HT-29 (cell line): ENCODE measurements around the gene ADAMTSL2. TPM values are rescaled to one million over a fixed set of nuclear protein-coding genes. Genes with fewer than 3 reads are reported as not detected.
"Not testable (repeated sequence)": the region's sequence is repeated elsewhere in the genome, so short reads cannot be mapped to it uniquely, and the experiment has no call there.

Source experiments
- DNase-seq: peaks from one replicate; pipeline ENCODE4 v3.0.0-alpha.2; 2015; ENCODE audit warnings: low spot score
- total RNA-seq: library from RNA; depleted of rRNA; stranded (reverse); fragments of >200 nt; shearing (Covaris generic); gene quantifications from 2 replicates; pipeline ENCODE4 v1.2.3, GENCODE V29; 2014

Gene ADAMTSL2
- total RNA-seq, 1 experiment from 2014 or later = 0.25 TPM

DNA sequence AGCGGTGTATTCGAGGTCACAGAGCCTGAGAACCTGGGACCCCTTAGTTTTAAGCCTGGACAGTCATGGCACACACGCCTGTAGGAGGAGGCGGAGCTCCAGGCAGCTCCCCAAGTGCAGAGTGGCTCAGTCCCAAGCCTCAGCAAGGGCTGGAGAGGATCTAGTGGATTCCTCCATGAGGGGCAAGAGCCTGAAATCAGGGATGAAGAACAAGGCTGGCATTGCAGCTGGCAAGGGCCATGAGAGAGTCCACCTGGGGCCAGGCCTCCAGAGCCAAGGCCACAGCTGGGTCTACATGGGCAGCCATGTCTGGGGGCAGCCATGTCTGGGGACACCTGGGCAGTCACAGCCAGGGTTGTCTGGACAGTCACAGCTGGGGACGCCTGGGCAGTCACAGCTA lies 21.9 kb downstream of the ADAMTSL2 start:
- DNase-seq = no peak

- DNase-seq = no peak
These were observed 23.1 kb downstream of the ADAMTSL2 start for GRCh38 chr9:133557581-133557980.

GRCh38 chr9:133558191-133559126 lies 24.0 kb downstream of the ADAMTSL2 start:
- no peak for DNase-seq

DNA sequence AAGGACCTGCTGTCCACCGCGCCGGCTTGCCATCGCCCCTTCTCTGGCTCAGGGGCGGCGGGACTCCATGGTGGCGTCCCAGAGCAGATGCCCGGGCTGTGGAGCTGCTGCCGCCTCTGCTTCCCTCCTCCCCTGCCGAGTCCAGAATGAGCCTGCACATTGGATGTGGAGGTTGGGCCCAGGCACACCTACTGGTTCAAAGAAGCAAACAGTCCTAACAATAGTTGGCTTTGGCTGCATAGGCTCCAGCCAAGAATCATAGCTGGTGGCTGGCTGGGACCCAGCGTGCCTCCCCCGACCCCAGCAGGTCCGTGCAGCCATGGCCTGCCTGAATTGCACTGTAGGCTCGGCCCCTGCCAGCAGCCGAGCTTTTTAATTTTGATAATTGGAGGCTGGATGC lies 25.8 kb downstream of the ADAMTSL2 start:
- DNase-seq = no peak

DNA sequence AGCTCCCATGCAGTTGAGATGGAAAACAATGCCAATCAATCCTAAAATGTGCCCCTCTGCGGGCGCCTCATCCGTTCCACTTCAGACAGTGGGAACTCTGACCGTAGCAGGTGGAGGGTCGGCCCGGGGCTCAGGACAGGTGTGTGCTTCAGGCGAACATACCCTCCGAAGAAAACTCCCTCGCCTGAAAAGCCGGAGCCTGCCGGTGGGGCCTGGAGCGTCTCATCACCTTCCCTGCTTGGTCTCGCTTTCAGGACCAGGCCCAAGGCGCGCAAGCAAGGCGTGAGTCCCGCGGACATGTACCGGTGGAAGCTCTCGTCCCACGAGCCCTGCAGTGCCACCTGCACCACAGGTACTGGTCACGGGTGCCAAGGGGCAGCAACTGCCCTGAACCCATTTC lies 26.4 kb downstream of the ADAMTSL2 start:
- DNase-seq = no peak

DNA sequence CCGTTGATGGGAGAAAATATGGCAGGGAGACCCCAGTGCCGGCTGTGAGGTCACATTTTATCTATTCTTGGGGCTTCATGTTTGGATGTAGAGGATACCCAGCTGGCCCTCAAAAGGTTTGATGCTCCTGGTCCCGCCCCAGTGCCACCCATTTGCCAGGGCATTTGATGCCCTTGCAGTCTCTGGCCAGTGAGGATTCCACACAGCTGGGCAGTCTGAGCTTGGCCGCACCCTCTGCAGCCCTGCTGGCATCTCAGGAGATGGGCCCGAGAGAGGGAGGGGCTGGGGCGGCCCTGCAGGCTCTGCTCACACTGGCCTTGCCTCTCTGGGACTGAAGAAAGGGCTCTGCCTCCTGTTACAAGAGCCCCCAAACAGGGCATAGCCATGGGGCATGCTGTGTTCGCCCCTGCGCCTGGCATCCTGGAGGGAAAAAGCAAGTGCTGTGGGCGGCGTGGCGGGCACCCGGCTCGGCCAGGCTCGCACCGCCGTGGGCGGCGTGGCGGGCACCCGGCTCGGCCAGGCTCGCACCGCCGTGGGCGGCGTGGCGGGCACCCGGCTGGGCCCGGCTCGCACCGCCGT lies 27.6 kb downstream of the ADAMTSL2 start:
- no peak for DNase-seq

DNA sequence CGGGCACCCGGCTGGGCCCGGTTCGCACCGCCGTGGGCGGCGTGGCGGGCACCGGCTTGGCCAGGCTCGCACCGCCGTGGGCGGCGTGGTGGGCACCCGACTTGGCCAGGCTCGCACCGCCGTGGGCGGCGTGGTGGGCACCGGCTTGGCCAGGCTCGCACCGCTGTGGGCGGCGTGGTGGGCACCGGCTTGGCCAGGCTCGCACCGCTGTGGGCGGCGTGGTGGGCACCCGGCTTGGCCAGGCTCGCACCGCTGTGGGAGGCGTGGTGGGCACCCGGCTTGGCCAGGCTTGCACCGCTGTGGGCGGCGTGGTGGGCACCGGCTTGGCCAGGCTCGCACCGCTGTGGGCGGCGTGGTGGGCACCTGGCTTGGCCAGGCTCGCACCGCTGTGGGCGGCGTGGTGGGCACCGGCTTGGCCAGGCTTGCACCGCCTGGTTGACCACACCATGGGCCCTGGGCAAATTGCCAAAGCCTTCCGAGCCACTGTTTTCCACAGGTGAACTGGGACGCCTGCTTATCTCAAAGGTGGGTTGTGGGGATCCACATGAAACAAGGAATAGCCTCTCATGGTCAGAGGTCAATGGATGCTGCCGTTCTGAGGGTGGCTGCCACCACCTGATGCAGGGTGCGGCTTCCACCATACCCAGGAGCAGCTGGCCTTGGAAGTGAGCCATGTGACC lies 28.2 kb downstream of the ADAMTSL2 start:
- no peak for DNase-seq

- peak; percentile 23 for DNase-seq
These were observed 28.8 kb downstream of the ADAMTSL2 start for GRCh38 chr9:133563291-133563796.

DNA sequence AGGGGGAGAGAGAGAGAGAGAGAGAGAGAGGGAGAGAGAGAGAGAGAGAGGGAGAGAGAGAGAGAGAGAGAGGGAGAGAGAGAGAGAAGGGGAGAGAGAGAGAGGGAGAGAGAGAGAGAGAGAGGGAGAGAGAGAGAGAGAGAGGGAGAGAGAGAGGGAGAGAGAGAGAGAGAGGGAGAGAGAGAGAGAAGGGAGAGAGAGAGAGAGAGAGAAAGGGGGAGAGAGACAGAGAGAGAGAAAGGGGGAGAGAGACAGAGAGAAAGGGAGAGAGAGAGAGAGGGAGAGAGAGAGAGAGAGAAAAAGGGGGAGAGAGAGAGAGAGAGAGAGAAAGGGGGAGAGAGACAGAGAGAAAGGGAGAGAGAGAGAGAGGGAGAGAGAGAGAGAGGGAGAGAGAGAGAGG lies 29.3 kb downstream of the ADAMTSL2 start:
- DNase-seq = not testable (repeated sequence)

- no peak for DNase-seq
These were observed 30.1 kb downstream of the ADAMTSL2 start for GRCh38 chr9:133564451-133565116.

DNA sequence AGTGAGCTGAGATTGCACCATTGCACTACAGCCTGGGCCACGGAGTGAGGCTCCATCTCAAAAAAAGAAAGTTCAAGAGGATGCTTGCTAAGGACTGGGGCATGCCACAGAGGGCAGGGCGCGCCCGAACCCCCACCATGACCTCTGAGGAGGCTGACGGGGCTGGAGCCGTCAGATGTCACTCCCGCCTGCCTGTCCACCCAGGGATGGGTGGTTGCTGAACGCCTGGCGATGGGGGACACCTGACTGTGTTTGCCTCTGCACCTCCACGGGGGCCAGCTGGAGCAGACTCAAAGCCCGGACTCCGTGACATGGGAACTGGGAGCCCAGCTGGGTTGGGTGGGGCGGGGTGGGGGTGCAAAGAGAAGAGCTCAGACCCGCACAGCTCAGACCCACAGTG lies 31.9 kb downstream of the ADAMTSL2 start:
- DNase-seq = no peak

DNA sequence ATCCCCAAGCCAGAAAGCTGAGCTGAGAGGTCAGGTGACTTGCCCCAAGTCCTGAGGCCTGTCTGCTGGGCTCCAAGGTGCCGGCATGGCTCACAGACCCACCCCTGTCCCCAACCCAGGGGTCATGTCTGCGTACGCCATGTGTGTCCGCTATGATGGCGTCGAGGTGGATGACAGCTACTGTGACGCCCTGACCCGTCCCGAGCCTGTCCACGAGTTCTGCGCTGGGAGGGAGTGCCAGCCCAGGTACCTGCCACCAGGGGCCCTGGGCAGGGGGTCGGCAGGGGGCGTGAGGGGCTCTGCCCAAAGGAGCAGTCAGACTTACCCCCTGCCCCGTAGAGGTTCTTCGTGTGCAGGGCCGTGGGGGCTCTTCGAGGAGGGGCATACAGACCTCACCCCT lies 32.3 kb downstream of the ADAMTSL2 start:
- no peak for DNase-seq

DNA sequence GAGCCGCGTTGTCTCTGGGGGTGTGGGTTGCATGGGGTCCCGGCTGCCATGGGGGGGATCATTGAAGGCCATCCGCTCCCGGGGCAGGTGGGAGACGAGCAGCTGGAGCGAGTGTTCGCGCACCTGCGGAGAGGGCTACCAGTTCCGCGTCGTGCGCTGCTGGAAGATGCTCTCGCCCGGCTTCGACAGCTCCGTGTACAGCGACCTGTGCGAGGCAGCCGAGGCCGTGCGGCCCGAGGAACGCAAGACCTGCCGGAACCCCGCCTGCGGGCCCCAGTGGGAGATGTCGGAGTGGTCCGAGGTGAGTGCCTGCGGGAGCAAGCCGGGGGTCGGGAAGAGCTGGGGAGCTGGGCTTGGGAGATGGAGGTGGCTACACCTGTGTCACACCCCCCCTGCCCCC lies 33.7 kb downstream of the ADAMTSL2 start:
- DNase-seq = no peak

GRCh38 chr9:133569121-133569785 lies 34.7 kb downstream of the ADAMTSL2 start:
- DNase-seq = no peak

- DNase-seq = no peak
These were observed 35.6 kb downstream of the ADAMTSL2 start for GRCh38 chr9:133569891-133570690.

- no peak for DNase-seq
These were observed 36.2 kb downstream of the ADAMTSL2 start for GRCh38 chr9:133570691-133571080.

DNA sequence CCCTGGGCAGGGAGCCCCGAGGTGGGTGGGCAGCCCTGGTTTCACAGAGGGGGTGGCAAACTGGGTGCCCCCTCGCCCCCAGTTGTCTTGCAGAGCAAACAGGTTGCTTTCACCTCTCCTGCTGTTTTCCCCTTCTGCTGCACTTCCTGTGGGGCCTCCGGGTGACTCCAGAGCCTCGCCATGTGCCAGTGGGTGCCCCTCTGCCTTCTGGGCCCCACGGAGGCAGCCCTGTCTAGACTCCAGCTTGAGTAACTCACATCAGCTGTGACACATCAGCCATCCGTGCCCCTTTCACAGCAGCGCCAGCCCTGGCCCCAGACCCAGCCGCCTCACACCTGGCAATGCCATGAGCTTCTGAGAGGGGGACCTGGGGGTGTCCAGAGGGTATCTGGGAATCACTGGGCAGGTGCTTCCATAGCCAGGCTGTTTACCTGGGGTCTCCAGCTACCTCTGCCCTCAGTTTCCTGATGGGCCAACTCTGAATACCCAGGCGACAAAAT lies 36.9 kb downstream of the ADAMTSL2 start:
- no peak for DNase-seq

GRCh38 chr9:133571896-133572595 lies 37.5 kb downstream of the ADAMTSL2 start:
- DNase-seq = no peak

DNA sequence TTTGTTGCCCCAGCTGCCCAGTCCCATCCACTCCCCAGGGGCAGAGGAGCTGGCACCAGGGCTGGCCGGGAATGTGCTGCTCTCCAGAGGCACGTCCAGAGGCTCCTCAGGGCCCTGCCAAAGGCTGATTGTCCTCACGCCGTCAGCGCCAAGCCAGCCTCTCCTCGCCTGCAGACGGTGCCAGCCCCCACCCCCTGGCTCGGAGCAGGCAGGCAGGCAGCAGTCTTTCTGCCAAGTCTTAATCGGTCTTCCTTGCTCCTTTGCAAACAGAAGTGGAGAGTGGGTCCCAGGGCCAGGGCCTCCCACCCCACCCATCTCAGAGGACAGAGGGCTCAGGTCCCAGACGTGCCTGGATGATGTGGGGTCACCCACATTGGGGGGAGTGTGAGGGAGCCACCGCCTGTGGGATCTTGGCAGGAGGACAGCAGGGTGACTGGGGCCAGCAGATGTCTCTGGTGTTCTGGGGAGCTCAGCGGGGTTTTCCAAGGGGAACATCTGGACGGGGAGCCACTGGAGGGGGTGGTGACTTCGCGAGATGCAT lies 38.4 kb downstream of the ADAMTSL2 start:
- no peak for DNase-seq
